Stomach (tissue), 9 donors: Measurements from ENCODE around the gene CTDP1. TPM values are rescaled to one million over a fixed set of nuclear protein-coding genes. Genes with fewer than 3 reads are reported as not detected.

Experiments used
- DNase-seq, 2 donors: peaks; one replicate each; pipeline versions ENCODE4 v3.0.0 to v3.0.0-alpha.2; 2013 to 2019
- H3K27ac ChIP-seq, 5 donors: fragments of 200-600 bp in 4 of 5; sonication (generic) in 4 of 5; one replicate each; pipeline ENCODE4 v1.5.1; 2013 to 2019; ENCODE audit warnings: mild to moderate bottlenecking in 1 of 5, moderate library complexity in 1 of 5
- H3K27me3 ChIP-seq, 3 donors: fragments of 200-600 bp; sonication (generic); one replicate each; pipeline ENCODE4 v1.5.1; 2017 to 2019; ENCODE audit warnings: mixed run types in 1 of 3
- H3K36me3 ChIP-seq, 4 donors: fragments of 200-600 bp; sonication (generic); 1 replicate in 3 of 4; 2 replicates in 1 of 4; pipeline ENCODE4 v1.5.1; 2016 to 2019
- H3K4me1 ChIP-seq, 4 donors: fragments of 200-600 bp; sonication (generic); one replicate each; pipeline ENCODE4 v1.5.1; 2016 to 2019
- H3K4me3 ChIP-seq, 4 donors: fragments of 200-600 bp; sonication (generic) in 3 of 4; one replicate each; pipeline ENCODE4 v1.5.1; 2016 to 2019; ENCODE audit warnings: mild to moderate bottlenecking in 1 of 4
- H3K9me3 ChIP-seq, 4 donors: fragments of 200-600 bp; sonication (generic); one replicate each; pipeline ENCODE4 v1.5.1; 2016 to 2019
- EP300 ChIP-seq: sonication (generic); formaldehyde crosslinking; IDR thresholded peaks from one replicate; pipeline ENCODE4 v1.6.1; 2017; ENCODE audit warnings: antibody characterized with exemption
- POLR2A ChIP-seq, 4 donors: fragments of 450-650 bp; IDR thresholded peaks; one replicate each; pipeline ENCODE4 v1.6.1; 2016; ENCODE audit warnings: antibody characterized with exemption in 4 of 4, control low read depth in 2 of 4, mild to moderate bottlenecking in 1 of 4, moderate library complexity in 1 of 4
- POLR2AphosphoS5 ChIP-seq, 3 donors: sonication (generic); formaldehyde crosslinking; IDR thresholded peaks; one replicate each; pipeline ENCODE4 v1.6.1; 2016; ENCODE audit warnings: antibody characterized with exemption in 3 of 3
- WGBS, 5 donors: extraction: QIAGEN DNeasy Blood & Tissue Kit in 3 of 5; methylation state at CpG; one replicate each; pipeline versions ENCODE4 v1.1.5 to v1.1.7; 2013 to 2018; 5-methylcytosine and 5-hydroxymethylcytosine counted together
- intact Hi-C: fragments of 100-400 bp; cut with DNase I; formaldehyde crosslinking; loops from one replicate; pipeline ENCODE4 v1.15.1; 2023; ENCODE audit warnings: low total_unique reads
- polyA plus RNA-seq, 3 donors: library from polyadenylated mRNA; stranded (reverse); fragments of 200-250 nt; gene quantifications; one replicate each; pipeline ENCODE4 v1.2.3, GENCODE V29; 2013
- total RNA-seq, 5 donors: library from RNA; depleted of rRNA; stranded (reverse); fragments of >200 nt; gene quantifications; one replicate each; pipeline versions ENCODE4 v1.1.0 to v1.2.3, GENCODE V29; 2014 to 2016
- TF ChIP-seq, protein P1 (sequence below), 7 experiments: fragments of 450-650 bp in 4 of 7; fragments of 200-600 bp in 3 of 7; sonication (generic) in 3 of 7; IDR thresholded peaks; one replicate each; pipeline ENCODE4 v1.5.1; 2016 to 2019; ENCODE audit warnings: antibody characterized with exemption in 7 of 7, control low read depth in 2 of 7, mild to moderate bottlenecking in 1 of 7
- donor health status: healthy with polysubstance abuse.
- donor health status: Bipolar disorder and iron deficiency.
- donor health status: healthy.

The CTDP1 gene
- total and polyA plus RNA-seq, 8 donors = 7.6 to 50.7 (median 16.8) TPM

GRCh38 chr18:79647307-79647706 is 32.3 kb upstream of the CTDP1 start:
- intact Hi-C loops = no loop called here
- Histone ChIP-seq H3K27ac (no peak overlapping the region), H3K4me3 (no peak overlapping the region), H3K36me3 (no peaks in the 10 kb centered on the region), H3K27me3 (peaks cover 0 to 11% (median 6%) of the 10 kb centered on the region in 3 donors), H3K9me3 (no peaks in the 10 kb centered on the region), H3K4me1 (peaks cover 0 to 14% (median 5%) of the 10 kb centered on the region in 4 donors)
- no peak for TF ChIP-seq POLR2AphosphoS5 (IDR thresholded peaks at IDR 0.05)
- TF ChIP-seq, protein P1, sequence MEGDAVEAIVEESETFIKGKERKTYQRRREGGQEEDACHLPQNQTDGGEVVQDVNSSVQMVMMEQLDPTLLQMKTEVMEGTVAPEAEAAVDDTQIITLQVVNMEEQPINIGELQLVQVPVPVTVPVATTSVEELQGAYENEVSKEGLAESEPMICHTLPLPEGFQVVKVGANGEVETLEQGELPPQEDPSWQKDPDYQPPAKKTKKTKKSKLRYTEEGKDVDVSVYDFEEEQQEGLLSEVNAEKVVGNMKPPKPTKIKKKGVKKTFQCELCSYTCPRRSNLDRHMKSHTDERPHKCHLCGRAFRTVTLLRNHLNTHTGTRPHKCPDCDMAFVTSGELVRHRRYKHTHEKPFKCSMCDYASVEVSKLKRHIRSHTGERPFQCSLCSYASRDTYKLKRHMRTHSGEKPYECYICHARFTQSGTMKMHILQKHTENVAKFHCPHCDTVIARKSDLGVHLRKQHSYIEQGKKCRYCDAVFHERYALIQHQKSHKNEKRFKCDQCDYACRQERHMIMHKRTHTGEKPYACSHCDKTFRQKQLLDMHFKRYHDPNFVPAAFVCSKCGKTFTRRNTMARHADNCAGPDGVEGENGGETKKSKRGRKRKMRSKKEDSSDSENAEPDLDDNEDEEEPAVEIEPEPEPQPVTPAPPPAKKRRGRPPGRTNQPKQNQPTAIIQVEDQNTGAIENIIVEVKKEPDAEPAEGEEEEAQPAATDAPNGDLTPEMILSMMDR (IDR thresholded peaks at IDR 0.05) = no peak
- TF ChIP-seq POLR2A (IDR thresholded peaks at IDR 0.05) = no peak
- no peak for TF ChIP-seq EP300
- no peak for DNase-seq
- 0 to 21% (median 13%) methylated on average over 1 of the region's 1 CpG for WGBS, 5 donors

DNA sequence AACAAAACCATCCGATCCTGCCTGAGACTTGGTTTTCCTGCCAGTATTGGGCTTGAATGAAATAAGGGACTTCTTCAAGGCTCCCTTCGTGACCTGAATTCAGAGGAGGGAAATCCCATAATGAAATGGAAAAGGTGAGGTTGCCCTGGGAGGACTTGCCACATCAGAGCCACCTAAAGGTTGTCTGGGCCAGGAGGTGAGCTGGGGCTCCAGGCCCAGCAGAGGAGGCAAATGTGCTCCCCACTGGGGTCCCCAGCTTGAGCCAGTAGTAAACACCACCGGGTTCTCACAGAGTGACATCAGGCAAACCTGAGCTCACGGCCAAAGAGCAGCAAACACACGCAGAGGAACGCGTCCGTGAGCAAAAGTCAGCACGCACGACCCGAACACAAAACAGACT is 28.6 kb upstream of the CTDP1 start:
- WGBS, 5 donors = 77 to 93% (median 87%) methylated on average over 11 of the region's 11 CpGs
- no peak for DNase-seq
- Histone ChIP-seq H3K9me3 (no peaks in the 10 kb centered on the region), H3K27ac (no peak overlapping the region), H3K4me1 (no peaks in the 10 kb centered on the region), H3K27me3 (no peaks in the 10 kb centered on the region), H3K36me3 (no peaks in the 10 kb centered on the region), H3K4me3 (no peak overlapping the region)
- TF ChIP-seq POLR2AphosphoS5 (IDR thresholded peaks at IDR 0.05) (no peak), POLR2A (IDR thresholded peaks at IDR 0.05) (no peak), EP300 (no peak)
- TF ChIP-seq, protein P1 (IDR thresholded peaks at IDR 0.05) = no peak
- intact Hi-C loops = no loop called here

DNA sequence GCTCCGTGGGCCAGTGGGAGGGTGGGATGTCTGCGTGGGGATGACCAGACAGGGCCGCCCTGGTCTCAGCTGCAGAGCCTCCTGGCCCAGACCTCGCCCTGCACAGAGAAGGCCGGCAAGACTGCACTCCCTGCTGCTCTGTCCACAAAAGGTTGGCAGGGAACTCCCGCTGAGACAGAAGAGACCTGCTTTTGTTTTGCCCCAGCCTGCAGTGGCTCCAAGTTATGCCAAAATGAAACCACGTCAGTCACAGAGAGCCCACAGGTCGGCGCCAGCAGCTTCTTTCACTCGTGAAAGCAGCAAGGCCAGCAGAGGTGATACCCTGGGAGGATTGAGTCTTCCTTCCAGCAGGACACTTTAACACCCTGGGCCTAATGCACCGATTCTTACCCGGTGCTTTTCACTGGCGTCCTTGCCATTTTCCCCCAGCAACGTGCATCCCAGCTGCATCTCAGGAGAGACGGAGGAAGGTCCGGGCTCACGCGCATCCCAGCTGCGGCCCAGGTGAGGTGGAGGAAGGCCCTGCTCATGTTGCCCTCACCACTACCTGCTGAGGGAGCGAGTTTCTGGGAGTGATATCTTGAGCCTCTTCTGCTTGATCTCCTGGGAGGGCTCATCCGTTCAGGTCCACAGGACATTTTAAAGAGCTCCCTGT is 22.1 kb upstream of the CTDP1 start:
- H3K4me1 ChIP-seq = peaks cover 0 to 5% (median 0%) of the 10 kb centered on the region in 4 donors
- no peaks in the 10 kb centered on the region for H3K9me3 ChIP-seq
- no peak for DNase-seq
- H3K27me3 ChIP-seq = peaks cover 0 to 5% (median 0%) of the 10 kb centered on the region in 3 donors
- H3K4me3 ChIP-seq = peak overlapping the region in 1 of 4 donors; percentile 13
- TF ChIP-seq, protein P1 (IDR thresholded peaks at IDR 0.05) = no peak
- no peak for TF ChIP-seq POLR2AphosphoS5 (IDR thresholded peaks at IDR 0.05)
- no peak for TF ChIP-seq EP300
- no peaks in the 10 kb centered on the region for H3K36me3 ChIP-seq
- no peak overlapping the region for H3K27ac ChIP-seq
- intact Hi-C loops = no loop called here
- 49 to 76% (median 56%) methylated on average over 17 to 21 of the region's 21 CpGs for WGBS, 5 donors

GRCh38 chr18:79658366-79658765 is 21.2 kb upstream of the CTDP1 start:
- no peak for DNase-seq
- no peaks in the 10 kb centered on the region for H3K9me3 ChIP-seq
- 77 to 87% (median 83%) methylated on average over 12 of the region's 12 CpGs for WGBS, 5 donors
- peaks cover 0 to 5% (median 0%) of the 10 kb centered on the region in 4 donors for H3K4me1 ChIP-seq
- H3K27ac ChIP-seq = no peak overlapping the region
- no peak for TF ChIP-seq EP300
- no peak for TF ChIP-seq POLR2A (IDR thresholded peaks at IDR 0.05)
- no peak for TF ChIP-seq POLR2AphosphoS5 (IDR thresholded peaks at IDR 0.05)
- peaks cover 0 to 5% (median 0%) of the 10 kb centered on the region in 3 donors for H3K27me3 ChIP-seq
- H3K4me3 ChIP-seq = no peak overlapping the region
- H3K36me3 ChIP-seq = no peaks in the 10 kb centered on the region
- intact Hi-C loops = no loop called here

GRCh38 chr18:79659733-79660132 is 19.9 kb upstream of the CTDP1 start:
- WGBS, 5 donors = 82 to 88% (median 86%) methylated on average over 5 of the region's 5 CpGs
- no peaks in the 10 kb centered on the region for H3K9me3 ChIP-seq
- no peak for DNase-seq
- TF ChIP-seq EP300 = no peak
- TF ChIP-seq, protein P1 (IDR thresholded peaks at IDR 0.05) = no peak
- no peak for TF ChIP-seq POLR2AphosphoS5 (IDR thresholded peaks at IDR 0.05)
- no peak for TF ChIP-seq POLR2A (IDR thresholded peaks at IDR 0.05)
- H3K36me3 ChIP-seq = no peaks in the 10 kb centered on the region
- intact Hi-C loops = no loop called here
- no peak overlapping the region for H3K27ac ChIP-seq
- no peak overlapping the region for H3K4me3 ChIP-seq
- H3K4me1 ChIP-seq = peaks cover 0 to 5% (median 0%) of the 10 kb centered on the region in 4 donors
- H3K27me3 ChIP-seq = peaks cover 0 to 5% (median 0%) of the 10 kb centered on the region in 3 donors
